Adipose tissue (tissue), 3 donors: ENCODE measurements around the gene DBNDD2. TPM values are rescaled to one million over a fixed set of nuclear protein-coding genes. Genes with fewer than 3 reads are reported as not detected.

Experiments
- H3K27ac ChIP-seq: one replicate; pipeline ENCODE4 v1.5.1; 2013; ENCODE audit warnings: low read depth, low read length
- WGBS, 3 donors: extraction: QIAGEN DNeasy Blood & Tissue Kit; methylation state at CpG; one replicate each; pipeline ENCODE4 v1.1.7; 2013; 5-methylcytosine and 5-hydroxymethylcytosine counted together
- polyA plus RNA-seq, 3 donors: library from polyadenylated mRNA; stranded (reverse); fragments of 200-250 nt; gene quantifications; one replicate each; pipeline ENCODE4 v1.2.3, GENCODE V29; 2013
- donor health status: healthy with polysubstance abuse.
- donor health status: Bipolar disorder and iron deficiency.
- donor health status: healthy.

DBNDD2 gene
- polyA plus RNA-seq, 3 donors = 29.0 to 48.0 (median 31.3) TPM

DNA sequence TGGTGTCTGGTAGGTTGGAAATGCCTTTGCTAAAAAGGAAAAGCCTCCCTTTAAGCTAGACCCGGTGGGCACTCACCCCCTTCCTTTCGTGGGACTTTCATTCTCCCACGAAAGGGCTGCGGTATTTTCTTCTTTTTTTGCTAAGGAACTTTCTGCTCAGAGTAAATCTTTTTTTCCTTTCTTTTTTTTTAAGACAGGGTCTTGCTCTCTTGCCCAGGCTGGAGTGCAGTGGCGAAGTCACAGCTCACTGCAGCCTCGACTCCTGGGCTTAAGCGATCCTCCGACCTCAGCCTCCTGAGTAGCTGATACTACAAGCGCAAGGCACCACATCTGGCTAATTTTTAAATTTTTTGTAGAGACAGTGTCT is 34.0 kb upstream of the DBNDD2 start:
- no peak overlapping the region for H3K27ac ChIP-seq
- WGBS, 3 donors = 55 to 58% (median 57%) methylated on average over 9 of the region's 9 CpGs

DNA sequence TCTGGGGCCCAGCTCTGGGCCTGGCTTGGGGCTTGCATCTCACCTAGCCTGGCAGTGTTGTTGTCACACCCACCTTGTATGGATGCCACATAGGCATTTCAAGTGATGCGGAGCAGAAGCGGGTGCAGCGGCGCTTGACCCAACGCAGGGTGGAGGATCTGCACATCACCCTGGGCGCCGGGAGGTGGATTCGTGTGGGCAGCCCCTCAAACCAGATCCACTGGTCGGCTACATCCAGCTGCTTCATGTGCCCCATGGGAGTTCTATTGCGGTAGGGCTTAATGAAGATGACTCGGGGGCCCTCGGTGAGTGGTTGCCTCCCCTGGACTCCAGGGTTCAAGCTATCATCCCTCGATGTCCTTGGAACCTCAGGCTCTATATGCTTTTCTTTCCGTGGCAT is 33.1 kb upstream of the DBNDD2 start:
- WGBS, 3 donors = 92 to 97% (median 95%) methylated on average over 14 of the region's 14 CpGs
- no peak overlapping the region for H3K27ac ChIP-seq

DNA sequence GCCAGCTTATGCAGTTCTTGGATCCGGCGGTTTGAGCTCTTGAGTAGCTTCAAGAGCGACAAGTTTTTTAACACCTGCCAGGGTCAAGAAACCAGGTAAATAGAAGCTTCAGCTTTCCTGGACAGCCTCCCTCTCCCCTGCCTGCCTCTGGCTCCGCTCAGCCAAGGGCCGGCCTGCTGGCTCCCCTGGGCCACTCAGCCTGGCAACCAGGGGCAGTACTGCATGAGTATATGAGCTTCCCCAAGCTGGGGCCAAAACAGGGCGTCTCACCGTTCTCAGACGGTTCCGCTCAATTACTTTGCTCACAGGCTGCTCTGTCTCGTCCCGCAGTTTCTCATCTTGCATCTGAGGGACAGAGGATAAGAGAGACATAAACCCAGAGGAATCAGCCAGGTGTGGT is 30.8 kb upstream of the DBNDD2 start:
- 81 to 89% (median 82%) methylated on average over 11 of the region's 11 CpGs for WGBS, 3 donors
- H3K27ac ChIP-seq = no peak overlapping the region

DNA sequence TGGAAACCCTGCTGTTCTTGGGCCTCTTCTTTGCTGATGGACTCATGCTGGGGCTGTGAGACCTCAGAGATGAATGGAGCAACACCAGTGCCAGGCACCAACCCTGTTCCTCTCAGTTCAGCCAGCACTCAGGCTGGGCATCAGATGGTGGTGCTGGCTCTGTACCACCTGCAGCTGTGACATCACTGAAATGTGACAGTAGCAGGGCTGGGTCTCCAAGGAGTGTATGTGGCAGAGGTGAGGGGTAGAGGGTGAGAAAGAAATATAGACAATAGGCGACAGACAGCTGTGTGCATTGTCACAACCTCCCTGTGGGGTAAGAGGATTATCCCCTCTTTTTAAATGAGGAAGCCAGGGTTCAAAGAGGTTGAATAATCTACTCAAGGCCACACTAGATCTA is 29.9 kb upstream of the DBNDD2 start, which contains the start of gene TP53TG5:
Gene TP53TG5 (minus strand): TSS at position 135 of the 400 bp plus-strand sequence. CDS start 89 bp downstream, at position 46.
- 82 to 100% (median 87%) methylated on average over 1 of the region's 1 CpG for WGBS, 3 donors

DNA sequence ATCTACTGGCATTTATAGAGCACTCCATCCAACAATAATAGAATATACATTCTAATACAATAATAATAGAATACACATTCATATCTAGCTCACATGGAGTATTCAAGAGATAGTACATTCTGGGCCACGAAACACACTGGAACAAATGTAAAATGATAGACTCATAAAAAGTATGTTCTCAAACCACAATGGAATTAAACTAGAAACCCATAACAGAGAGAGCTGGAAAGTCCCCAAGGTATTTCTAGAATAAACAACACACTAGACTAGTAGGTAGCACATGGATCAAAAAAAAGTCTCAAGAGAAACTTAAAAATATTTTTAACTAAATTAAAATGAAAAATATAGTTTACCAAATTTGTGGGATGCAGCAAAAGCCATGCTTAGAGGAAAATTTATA is 20.8 kb upstream of the DBNDD2 start:
- 93 to 95% (median 93%) methylated on average over 1 of the region's 1 CpG for WGBS, 3 donors
- H3K27ac ChIP-seq = no peak overlapping the region

More for the DNA sequence above, 29.9 kb upstream of the DBNDD2 start, which contains the start of gene TP53TG5:
- H3K27ac ChIP-seq = no peak within 1 kb of the TSS

DNA sequence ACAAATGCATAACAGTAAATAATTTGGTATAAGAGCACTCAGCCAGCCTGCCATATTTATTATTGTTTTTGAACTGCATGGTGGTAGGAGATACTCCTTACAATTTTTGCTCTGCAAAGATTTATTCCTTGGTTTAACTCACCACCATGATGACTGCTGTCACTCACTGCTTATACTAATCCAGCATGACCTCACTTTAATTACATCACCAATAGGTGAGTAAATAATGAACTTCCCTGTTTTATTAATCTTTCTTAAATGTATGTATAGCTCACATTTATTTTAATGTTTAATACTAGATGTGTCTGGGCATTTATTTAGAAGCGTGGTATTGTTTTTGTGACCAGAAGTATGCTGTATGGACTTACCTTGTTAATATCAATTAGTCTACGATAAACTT is 17.2 kb upstream of the DBNDD2 start:
- WGBS, 3 donors = 95 to 97% (median 96%) methylated on average over 2 of the region's 2 CpGs
- H3K27ac ChIP-seq = no peak overlapping the region

DNA sequence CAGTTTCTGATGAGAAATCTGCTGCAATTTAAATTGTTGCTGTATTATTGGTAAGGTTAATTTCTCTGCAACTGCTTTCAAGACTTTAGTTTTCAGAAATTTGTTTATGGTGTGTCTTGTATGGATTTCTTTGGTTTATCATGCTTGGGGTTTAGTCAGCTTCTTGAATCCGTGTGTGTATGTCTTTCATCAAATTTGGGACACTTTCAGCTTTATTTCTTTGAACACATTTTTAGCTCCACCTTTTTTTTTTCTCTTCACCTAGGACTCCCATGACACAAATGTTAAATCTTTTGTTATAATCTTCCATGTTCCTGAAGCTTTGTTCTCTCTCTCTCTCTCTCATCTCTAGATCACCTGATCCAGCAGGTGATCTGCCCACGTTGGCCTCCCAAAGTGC is 16.5 kb upstream of the DBNDD2 start:
- H3K27ac ChIP-seq = no peak overlapping the region
- 74 to 83% (median 77%) methylated on average over 2 of the region's 2 CpGs for WGBS, 3 donors

DNA sequence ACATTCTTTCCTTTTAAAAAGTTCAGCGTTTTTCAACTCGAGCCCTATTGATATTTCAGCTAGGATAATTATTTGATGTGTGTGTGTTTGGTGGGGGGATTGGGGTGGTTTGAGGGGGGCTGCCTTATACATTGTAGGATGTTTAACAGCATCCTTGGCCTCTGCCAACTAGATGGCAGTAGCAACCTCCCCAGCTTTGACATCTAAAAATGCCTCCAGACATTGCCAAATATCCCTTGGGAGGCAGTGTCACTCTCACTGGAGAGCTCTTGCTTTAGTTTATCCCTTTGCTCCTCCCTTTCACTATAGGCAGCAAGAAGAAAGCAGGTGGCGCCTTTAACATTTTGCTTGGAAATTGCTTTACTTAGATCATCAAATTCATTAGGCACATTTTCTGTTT is 15.4 kb upstream of the DBNDD2 start:
- 83 to 87% (median 85%) methylated on average over 3 of the region's 3 CpGs for WGBS, 3 donors
- no peak overlapping the region for H3K27ac ChIP-seq

DNA sequence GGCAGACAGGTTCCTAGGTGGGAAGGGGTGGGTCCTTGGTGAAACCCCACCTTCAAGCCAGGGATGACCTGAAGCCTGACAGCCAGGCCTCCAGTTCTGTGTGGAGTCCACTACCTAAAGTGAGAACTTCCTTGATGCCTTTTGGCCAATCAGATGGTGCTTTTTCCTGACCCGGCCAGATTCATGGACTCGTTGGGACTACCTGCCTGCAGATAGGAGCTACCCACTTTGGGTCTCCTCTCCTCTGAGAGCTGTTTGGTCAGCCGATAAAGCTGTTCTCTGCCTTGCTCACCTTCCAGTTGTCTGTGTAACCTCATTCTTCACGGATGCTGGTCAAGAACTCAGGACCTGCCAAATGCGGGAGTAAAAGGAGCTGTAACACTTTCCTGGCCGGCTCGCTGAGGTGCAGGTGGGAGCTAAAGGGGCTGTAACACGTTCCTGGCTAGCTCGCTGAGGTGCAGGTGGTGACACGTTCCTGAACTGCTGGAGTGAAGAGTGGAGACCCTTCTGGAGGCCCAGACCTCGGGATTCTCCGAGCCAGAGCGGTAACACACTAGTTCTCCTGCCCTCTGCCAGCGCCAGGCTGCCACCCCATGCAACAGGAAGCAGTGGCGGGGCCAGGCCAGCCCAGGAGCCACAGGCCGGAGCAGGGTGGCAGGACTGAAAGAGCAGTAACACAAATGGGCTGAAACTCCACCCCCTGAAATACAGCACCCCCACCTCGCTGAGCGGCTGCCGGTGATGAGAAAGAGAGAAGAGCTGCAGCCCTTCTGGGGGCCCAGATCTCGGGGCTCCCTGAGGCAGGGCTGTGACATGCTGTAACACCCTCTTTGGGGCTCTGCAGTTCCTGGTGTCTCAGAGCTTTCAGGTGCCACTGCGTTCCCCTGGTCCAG is 13.6 kb upstream of the DBNDD2 start:
- H3K27ac ChIP-seq = no peak overlapping the region
- WGBS, 3 donors = 80 to 88% (median 84%) methylated on average over 21 of the region's 21 CpGs

DNA sequence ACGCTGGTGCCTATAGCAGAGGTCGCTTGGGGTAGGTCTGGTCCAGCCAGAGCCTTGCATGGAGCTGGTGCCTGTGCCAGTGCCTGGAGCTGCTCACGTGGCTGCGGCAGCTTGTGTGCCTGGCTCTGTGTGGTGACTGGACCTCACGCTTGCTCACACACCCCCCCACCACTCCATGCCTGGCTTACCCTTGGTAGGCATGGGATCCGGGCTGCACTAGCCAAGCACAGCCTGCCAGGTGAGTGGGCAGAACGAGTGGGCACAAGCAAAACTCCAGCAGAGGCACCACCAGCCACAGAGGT is 13.0 kb upstream of the DBNDD2 start:
- 82 to 95% (median 87%) methylated on average over 7 of the region's 7 CpGs for WGBS, 3 donors
- no peak overlapping the region for H3K27ac ChIP-seq

DNA sequence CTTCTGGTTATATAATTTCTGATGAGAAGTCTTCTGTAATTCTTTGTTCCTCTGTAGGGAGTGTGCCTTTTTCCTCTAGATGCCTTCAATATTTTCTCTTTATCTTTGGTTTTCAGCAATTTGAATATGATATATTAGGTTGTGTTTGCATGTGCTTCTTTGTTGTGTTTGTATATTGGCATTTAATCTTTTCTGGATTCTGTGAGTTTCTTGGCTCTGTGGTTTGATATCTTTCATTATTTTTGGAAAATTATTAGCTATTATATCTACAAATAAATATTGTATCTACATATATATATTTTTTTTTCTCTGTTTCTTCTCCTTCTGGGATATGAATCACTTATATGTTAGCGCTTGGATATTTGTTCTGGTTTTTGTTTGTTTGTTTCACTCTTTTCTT is 9.1 kb upstream of the DBNDD2 start:
- 93 to 100% (median 94%) methylated on average over 1 of the region's 1 CpG for WGBS, 3 donors
- H3K27ac ChIP-seq = no peak overlapping the region

DNA sequence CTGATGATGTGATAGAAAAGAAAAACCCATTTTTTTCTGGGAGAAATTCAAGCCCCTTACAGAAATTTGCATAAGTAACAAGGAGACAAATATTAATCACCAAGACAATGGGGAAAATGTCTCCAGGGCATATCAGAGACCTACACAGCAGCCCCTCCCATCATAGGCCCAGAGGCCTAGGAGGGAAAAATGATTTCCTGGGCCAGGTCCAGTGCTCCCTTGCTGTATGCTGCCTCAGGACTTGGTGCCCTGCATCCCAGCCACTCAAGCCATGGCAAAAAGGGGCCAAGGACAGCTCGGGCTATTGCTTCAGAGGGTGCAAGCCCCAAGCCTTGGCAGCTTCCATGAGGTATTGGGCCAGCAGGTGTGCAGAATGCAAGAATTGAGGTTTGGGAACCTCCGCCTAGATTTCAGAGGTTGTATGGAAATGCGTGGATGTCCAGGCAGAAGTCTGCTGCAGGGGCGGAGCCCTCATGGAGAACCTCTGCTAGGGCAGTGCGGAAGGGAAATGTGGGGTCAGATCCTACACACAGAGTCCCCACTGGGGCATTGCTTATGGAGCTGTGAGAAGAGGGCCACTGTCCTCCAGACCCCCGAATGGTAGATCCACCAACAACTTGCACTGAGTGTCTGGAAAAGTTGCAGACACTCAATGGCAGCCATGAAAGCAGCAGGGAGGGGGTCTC is 7.6 kb upstream of the DBNDD2 start:
- 91 to 98% (median 98%) methylated on average over 6 of the region's 6 CpGs for WGBS, 3 donors
- H3K27ac ChIP-seq = no peak overlapping the region

DNA sequence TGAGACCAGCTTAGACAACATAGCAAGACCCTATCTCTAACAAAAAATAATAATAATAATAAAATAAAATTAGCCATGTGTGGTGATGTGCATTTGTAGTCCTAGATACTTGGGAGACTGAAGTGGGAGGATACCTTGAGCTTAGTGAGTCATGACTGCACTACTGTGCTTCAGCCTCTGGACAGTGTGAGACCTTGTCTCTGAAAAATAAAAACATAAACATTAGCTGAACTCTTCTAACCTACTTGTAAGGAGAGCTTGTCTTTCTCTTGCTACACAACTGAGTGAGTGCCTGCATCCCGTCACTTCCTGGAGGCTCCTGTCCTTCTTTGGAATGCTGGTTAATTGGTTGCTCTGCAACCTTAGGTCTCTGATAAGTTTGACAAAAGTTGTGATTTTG is 5.1 kb upstream of the DBNDD2 start:
- 100% methylated on average over 1 of the region's 1 CpG for WGBS, 3 donors
- no peak overlapping the region for H3K27ac ChIP-seq

DNA sequence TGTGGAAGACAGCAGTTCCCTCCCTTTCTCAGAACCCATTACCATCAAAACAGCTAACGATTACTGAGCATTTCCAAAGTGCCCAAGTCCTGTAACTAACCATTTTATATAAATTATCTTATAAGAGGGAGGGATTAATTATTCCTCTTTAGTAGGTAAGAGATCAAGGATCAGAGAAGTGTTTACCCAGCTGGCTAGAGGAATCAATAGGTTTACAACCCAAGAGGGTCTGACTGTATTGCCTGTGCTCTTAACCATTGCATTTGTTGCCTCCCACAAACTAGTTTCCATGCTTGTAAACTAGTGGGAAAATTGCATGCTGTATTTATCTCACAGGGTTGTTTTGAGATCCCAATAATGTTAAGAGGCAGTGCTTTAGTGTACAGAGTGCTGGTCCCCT is 3.7 kb upstream of the DBNDD2 start:
- no peak overlapping the region for H3K27ac ChIP-seq

DNA sequence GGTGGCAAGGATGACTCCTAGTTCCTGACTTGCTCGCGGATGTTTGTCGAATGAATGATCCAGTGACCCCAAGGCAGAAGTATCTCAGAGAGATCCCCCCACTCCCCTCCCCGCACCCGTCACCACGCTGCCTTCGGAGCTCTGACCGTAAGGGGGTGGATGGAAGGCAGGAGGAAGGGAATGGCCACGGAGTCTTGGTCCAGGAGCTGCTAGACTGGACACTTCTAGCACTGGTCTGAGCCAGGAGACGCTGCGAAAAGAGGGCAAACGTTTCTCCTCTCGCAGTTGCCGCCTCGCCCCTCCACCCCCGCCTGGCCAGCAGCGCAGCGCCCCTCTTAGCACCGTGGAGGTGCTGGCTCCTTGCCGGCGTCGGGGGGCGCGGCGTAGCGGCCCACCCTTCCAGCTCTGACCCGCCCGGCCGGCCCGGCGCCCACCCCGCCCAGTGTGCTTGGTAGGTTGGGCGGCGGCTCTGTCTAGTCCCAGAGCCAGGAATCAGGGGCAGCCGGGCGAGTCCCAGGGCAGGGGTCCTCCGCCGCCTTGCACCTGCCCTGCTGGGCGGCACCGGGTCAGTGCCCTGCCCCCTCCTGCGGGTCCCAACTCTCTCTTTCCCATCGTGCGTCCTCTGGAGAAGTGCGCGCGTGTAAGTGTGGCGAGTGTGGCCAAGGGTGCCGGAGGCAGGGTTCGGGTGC is 2.4 kb upstream of the DBNDD2 start:
- WGBS, 3 donors = 1 to 4% (median 1%) methylated on average over 49 of the region's 49 CpGs
- peak overlapping the region; percentile 15 for H3K27ac ChIP-seq

More for the DNA sequence above, 3.7 kb upstream of the DBNDD2 start:
- WGBS, 3 donors = 70 to 86% (median 83%) methylated on average over 1 of the region's 1 CpG

DNA sequence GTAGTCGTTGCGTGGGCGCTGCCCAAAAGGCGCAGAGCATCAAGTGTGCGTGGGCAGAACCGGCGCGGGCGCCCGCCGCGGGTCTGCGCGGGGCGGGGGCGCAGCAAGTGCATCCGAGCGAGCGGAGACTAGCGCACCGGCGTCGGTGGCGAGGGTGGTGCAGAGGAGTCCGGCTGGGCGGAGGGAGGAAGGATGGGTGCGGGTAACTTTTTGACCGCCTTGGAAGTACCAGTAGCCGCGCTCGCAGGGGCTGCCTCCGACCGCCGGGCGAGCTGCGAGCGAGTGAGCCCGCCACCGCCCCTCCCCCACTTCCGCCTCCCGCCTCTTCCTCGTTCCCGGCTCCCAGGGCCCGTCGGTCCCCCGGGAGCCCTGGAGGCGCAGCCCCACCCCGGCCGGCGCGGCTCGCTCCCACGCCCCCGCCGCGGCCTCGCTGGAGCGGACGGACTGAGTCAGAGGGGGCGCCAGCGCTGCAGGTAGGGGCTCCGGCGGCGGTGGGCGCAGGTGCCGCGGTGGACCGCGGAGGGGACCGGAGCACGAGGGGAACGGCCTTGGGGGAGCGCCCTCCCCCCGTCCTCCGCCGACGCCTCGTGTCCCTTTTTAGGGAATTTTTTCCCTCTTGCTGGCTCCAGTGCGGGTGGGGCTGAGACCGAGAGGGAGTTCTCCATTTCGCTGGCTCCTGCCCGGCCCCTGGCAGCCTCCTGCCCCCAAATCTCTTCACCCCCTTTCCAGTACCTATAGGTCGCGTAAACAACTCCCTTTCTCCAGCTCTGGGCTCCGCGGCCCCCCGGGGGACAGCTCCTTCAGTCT is 1.6 kb upstream of the DBNDD2 start:
- peak overlapping the region; percentile 76 for H3K27ac ChIP-seq
- 1% methylated on average over 68 to 87 of the region's 87 CpGs for WGBS, 3 donors

DNA sequence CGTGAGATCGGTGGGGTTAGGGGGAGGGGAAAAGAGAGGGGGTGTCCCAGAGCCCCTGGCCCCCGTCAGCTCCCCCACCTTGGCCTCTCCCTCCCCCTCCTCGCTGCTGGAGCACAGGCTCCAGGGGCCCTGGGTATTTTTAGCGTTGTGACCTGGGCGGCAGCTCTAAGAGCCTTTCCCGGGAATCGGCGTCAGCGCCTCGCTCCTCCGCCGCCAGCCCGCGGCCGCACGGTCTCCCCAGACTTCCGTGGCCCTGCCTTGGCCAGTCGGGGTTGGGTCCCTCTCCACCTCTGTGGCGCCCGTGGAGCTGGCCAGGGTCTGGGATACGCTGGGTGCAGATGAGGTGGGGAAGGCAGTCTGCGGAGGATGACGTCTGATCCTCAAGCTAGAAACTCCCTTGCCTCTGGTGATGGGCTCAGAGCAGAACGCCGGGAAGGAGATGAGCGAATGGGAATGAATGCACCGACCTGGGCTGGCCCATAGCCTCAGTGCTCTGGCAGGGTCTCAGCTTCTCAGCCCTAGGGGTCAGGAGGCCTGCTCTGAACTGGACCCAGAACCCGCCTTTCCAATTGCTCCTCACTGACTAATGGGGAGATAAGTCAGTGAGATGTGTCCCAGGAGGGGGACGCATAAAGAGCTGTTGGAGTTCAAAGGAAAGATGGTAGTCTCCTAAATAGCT is 883 bp upstream of the DBNDD2 start:
- WGBS, 3 donors = 12 to 17% (median 16%) methylated on average over 29 to 30 of the region's 30 CpGs
- peak overlapping the region; percentile 76 for H3K27ac ChIP-seq

DNA sequence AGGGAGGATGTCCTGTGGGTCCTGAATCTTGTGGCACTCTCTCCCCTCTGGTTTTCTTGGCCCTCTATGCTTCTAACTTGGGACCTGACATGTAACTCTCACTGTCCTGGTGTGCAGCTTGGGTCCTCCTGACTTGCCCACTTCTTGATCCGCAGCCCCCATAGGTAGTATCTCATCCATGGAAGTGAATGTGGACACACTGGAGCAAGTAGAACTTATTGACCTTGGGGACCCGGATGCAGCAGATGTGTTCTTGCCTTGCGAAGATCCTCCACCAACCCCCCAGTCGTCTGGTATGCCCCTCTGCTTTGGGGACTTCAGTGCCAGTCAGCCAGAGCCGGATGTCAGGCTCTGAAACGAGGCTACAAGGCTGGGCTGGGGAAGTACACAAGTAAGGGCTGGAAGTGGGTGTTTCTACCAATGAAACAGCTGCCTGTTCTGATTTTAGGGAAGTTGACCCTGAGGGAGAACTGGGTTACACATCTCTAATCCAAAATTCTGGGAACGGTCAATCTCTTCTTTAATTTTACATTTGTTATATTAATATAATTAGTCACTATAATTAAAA is 641 bp downstream of the DBNDD2 start:
- WGBS, 3 donors = 56 to 84% (median 65%) methylated on average over 7 of the region's 7 CpGs
- H3K27ac ChIP-seq = no peak overlapping the region
